Activated B cell treated with CpG ODN at 0.5 μM for 24 hours (primary cell): Measurements from ENCODE around the gene DAPK1. TPM values are rescaled to one million over a fixed set of nuclear protein-coding genes. Genes with fewer than 3 reads are reported as not detected.

Source experiments
- ATAC-seq: fragments of 200-7000 bp; cut with Tn5 transposase; one replicate; pipeline ENCODE4 v1.10.0; 2021; ENCODE audit warnings: low read depth, mild to moderate bottlenecking, moderate library complexity
- CTCF ChIA-PET: fragments of 350-600 bp; sonication (Branson Sonifier 250); formaldehyde crosslinking; loops from one replicate; lab custom pipeline; 2021; ENCODE audit warnings: antibody characterized with exemption; lab: Charles Lee
- POLR2A ChIA-PET: fragments of 350-600 bp; sonication (Branson Sonifier 250); formaldehyde crosslinking; loops from one replicate; lab custom pipeline; 2021; ENCODE audit warnings: antibody characterized with exemption; lab: Charles Lee
- DNase-seq: peaks from one replicate; pipeline ENCODE4 v3.0.0; 2022
- H3K27ac Mint-ChIP-seq: one replicate; pipeline ENCODE4 v1.8.0; 2020; ENCODE audit warnings: mixed read lengths
- H3K27me3 Mint-ChIP-seq: one replicate; pipeline ENCODE4 v1.8.0; 2021; ENCODE audit warnings: mixed read lengths
- H3K36me3 Mint-ChIP-seq: one replicate; pipeline ENCODE4 v1.8.0; 2021; ENCODE audit warnings: low read depth, mixed read lengths
- H3K4me1 Mint-ChIP-seq: one replicate; pipeline ENCODE4 v1.8.0; 2021; ENCODE audit warnings: mixed read lengths
- H3K4me3 Mint-ChIP-seq: one replicate; pipeline ENCODE4 v1.8.0; 2020; ENCODE audit warnings: mild to moderate bottlenecking, mixed read lengths
- H3K9me3 Mint-ChIP-seq: one replicate; pipeline ENCODE4 v1.8.0; 2020; ENCODE audit warnings: mixed read lengths
- CTCF ChIP-seq: fragments of 200-600 bp; IDR thresholded peaks from one replicate; pipeline ENCODE4 v1.8.0; 2022; ENCODE audit warnings: antibody characterized with exemption, mild to moderate bottlenecking
- intact Hi-C: fragments of 100-400 bp; cut with micrococcal nuclease; formaldehyde crosslinking; loops from one replicate; pipeline ENCODE4 v1.15.1; 2024
- total RNA-seq: library from RNA; stranded (reverse); gene quantifications from 2 replicates; pipeline ENCODE4 v1.2.3, GENCODE V29; 2022

The DAPK1 gene
- total RNA-seq, 1 donor from 2014 or later = 1.0 TPM

- H3K9me3 Mint-ChIP-seq = no peaks in the 10 kb centered on the region
- H3K4me1 Mint-ChIP-seq = peaks cover 3% of the 10 kb centered on the region
- no peaks in the 10 kb centered on the region for H3K36me3 Mint-ChIP-seq
- no peak overlapping the region for H3K27ac Mint-ChIP-seq
- ChIA-PET POLR2A (no interaction called here), CTCF (no interaction called here)
- DNase-seq = no peak
- intact Hi-C loops = no loop called here
- no peak for TF ChIP-seq CTCF
- no peaks in the 10 kb centered on the region for H3K27me3 Mint-ChIP-seq
- no peak overlapping the region for H3K4me3 Mint-ChIP-seq
- no peak for ATAC-seq
Observed at GRCh38 chr9:87704342-87704741, 206.7 kb downstream of the DAPK1 start.

DNA sequence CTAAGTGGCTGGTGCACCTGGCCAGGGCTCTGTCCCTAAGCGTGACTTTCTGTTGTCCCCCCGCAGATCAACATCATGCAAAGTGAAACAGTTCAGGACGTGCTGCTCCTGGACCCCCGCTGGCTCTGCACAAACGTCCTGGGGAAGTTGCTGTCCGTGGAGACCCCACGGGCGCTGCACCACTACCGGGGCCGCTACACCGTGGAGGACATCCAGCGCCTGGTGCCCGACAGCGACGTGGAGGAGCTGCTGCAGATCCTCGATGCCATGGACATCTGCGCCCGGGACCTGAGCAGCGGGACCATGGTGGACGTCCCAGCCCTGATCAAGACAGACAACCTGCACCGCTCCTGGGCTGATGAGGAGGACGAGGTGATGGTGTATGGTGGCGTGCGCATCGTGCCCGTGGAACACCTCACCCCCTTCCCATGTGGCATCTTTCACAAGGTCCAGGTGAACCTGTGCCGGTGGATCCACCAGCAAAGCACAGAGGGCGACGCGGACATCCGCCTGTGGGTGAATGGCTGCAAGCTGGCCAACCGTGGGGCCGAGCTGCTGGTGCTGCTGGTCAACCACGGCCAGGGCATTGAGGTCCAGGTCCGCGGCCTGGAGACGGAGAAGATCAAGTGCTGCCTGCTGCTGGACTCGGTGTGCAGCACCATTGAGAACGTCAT lies 208.5 kb downstream of the DAPK1 start:
- no peak overlapping the region for H3K27ac Mint-ChIP-seq
- ChIA-PET POLR2A (no interaction called here), CTCF (no interaction called here)
- DNase-seq = no peak
- ATAC-seq = no peak
- intact Hi-C loops = no loop called here
- H3K9me3 Mint-ChIP-seq = no peaks in the 10 kb centered on the region
- no peak for TF ChIP-seq CTCF
- no peaks in the 10 kb centered on the region for H3K27me3 Mint-ChIP-seq
- peaks cover 3% of the 10 kb centered on the region for H3K4me1 Mint-ChIP-seq
- H3K36me3 Mint-ChIP-seq = no peaks in the 10 kb centered on the region
- H3K4me3 Mint-ChIP-seq = no peak overlapping the region

DNA sequence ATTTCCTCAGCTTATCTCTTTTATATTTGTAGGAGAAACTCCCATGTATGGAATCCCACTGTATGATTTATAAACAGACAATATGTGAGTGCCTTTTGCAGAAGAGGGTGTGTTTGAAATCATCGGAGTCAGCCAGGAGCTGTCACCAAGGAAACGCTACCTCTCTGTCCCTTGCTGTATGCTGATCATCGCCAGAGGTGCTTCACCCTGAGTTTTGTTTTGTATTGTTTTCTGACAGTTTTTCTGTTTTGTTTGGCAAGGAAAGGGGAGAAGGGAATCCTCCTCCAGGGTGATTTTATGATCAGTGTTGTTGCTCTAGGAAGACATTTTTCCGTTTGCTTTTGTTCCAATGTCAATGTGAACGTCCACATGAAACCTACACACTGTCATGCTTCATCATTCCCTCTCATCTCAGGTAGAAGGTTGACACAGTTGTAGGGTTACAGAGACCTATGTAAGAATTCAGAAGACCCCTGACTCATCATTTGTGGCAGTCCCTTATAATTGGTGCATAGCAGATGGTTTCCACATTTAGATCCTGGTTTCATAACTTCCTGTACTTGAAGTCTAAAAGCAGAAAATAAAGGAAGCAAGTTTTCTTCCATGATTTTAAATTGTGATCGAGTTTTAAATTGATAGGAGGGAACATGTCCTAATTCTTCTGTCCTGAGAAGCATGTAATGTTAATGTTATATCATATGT lies 210.3 kb downstream of the DAPK1 start:
- H3K4me1 Mint-ChIP-seq = peaks cover 3% of the 10 kb centered on the region
- ATAC-seq (no peak), DNase-seq (no peak)
- no peak for TF ChIP-seq CTCF
- H3K9me3 Mint-ChIP-seq = no peaks in the 10 kb centered on the region
- H3K27me3 Mint-ChIP-seq = no peaks in the 10 kb centered on the region
- intact Hi-C loops = no loop called here
- H3K4me3 Mint-ChIP-seq = no peak overlapping the region
- POLR2A ChIA-PET = no interaction called here
- CTCF ChIA-PET = no interaction called here
- H3K27ac Mint-ChIP-seq = no peak overlapping the region
- no peaks in the 10 kb centered on the region for H3K36me3 Mint-ChIP-seq

GRCh38 chr9:87708546-87708945 lies 210.9 kb downstream of the DAPK1 start:
- TF ChIP-seq CTCF = no peak
- ATAC-seq = no peak
- ChIA-PET POLR2A (no interaction called here), CTCF (no interaction called here)
- H3K4me1 Mint-ChIP-seq = peaks cover 3% of the 10 kb centered on the region
- H3K27ac Mint-ChIP-seq = no peak overlapping the region
- H3K27me3 Mint-ChIP-seq = no peaks in the 10 kb centered on the region
- H3K9me3 Mint-ChIP-seq = no peaks in the 10 kb centered on the region
- no peak for DNase-seq
- H3K36me3 Mint-ChIP-seq = no peaks in the 10 kb centered on the region
- intact Hi-C loops = no loop called here
- H3K4me3 Mint-ChIP-seq = no peak overlapping the region

DNA sequence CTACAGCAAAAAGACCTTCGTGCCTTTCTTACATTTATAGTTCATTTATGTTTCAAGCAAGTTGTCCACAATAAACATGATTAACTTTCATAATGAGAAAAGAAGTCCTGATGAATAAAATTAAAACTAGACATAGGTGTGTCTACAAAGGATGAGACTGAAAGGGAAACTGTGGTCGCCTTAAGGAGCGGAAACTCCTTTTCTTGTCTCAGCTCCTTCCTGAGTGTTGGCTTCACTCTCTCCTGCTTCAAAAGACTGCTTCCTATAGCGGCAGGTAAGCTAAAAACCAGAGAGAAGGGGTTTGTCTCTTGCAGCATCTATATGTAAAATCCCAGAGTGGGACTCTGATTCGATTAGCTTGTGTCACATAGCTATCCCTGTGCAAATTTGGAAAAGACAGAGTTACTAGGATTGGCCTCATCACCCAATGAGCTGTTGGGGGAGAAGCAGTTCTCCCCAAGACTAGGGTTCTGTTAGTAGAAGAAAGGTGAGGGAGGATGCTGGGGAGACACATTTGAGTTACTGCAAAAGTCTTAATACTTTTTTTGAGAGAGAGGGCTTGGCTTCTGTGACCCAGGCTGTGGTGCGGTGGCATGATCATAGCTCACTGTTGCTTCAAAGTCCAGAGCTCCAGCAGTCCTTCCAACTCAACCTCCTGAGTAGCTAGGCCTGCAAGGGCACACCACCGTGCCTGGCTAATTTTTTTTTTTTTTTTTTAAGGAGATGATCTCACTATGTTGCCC lies 211.5 kb downstream of the DAPK1 start:
- TF ChIP-seq CTCF = no peak
- Mint-ChIP-seq H3K27me3 (no peaks in the 10 kb centered on the region), H3K36me3 (no peaks in the 10 kb centered on the region), H3K4me1 (peaks cover 3% of the 10 kb centered on the region), H3K27ac (no peak overlapping the region), H3K4me3 (no peak overlapping the region), H3K9me3 (no peaks in the 10 kb centered on the region)
- ChIA-PET POLR2A (no interaction called here), CTCF (no interaction called here)
- no peak for ATAC-seq
- intact Hi-C loops = no loop called here
- DNase-seq = no peak
